Mucosa of descending colon (tissue), 3 donors: Measurements from ENCODE around the gene SMC5. TPM values are rescaled to one million over a fixed set of nuclear protein-coding genes. Genes with fewer than 3 reads are reported as not detected.

ENCODE experiments used
- ATAC-seq: fragments of 200-7000 bp; cut with Tn5 transposase; one replicate; pipeline ENCODE4 v1.9.1; 2020; ENCODE audit warnings: mild to moderate bottlenecking, moderate library complexity
- DNase-seq, 3 donors: peaks; one replicate each; pipeline ENCODE4 v3.0.0-alpha.2; 2020
- H3K36me3 ChIP-seq: fragments of 200-600 bp; one replicate; pipeline ENCODE4 v1.8.0; 2021; ENCODE audit warnings: low read depth, mild to moderate bottlenecking
- H3K4me1 ChIP-seq: fragments of 200-600 bp; one replicate; pipeline ENCODE4 v1.8.0; 2021; ENCODE audit warnings: low read depth, mild to moderate bottlenecking
- H3K4me3 ChIP-seq: fragments of 200-600 bp; one replicate; pipeline ENCODE4 v1.8.0; 2021; ENCODE audit warnings: mild to moderate bottlenecking
- H3K9me3 ChIP-seq: fragments of 200-600 bp; one replicate; pipeline ENCODE4 v1.8.0; 2021; ENCODE audit warnings: mild to moderate bottlenecking
- intact Hi-C, 2 donors: fragments of 100-400 bp; cut with DNase I in 1 of 2; cut with micrococcal nuclease in 1 of 2; formaldehyde crosslinking; loops; one replicate each; pipeline versions ENCODE4 v1.11.0 to v1.11.1; 2022; cut with DNase I, micrococcal nuclease
- total RNA-seq, 3 donors: library from RNA; stranded (reverse); fragmentation: NEBNext Ultra II Directional in 2 of 3; extraction: Animal tissue kit (Norgen Biotek cat#: 25700) in 2 of 3; gene quantifications; one replicate each; pipeline versions ENCODE4 v1.2.1 to v1.2.4, GENCODE V29; 2021 to 2023
- TF ChIP-seq, protein P1 (sequence below): fragments of 200-600 bp; IDR thresholded peaks from one replicate; pipeline ENCODE4 v1.8.0; 2022; ENCODE audit warnings: antibody characterized with exemption, mild to moderate bottlenecking
- donor health status: DM: no; HTN: no; CAD: no; lungs with moderate emphysema.
- donor health status: DM: no; HTN: no; CAD: no.
- donor health status: DM: no; HTN: yes; CAD: no.

SMC5 gene
- total RNA-seq, 3 donors from 2014 or later: 23.7 to 32.1 (median 31.7) TPM

DNA sequence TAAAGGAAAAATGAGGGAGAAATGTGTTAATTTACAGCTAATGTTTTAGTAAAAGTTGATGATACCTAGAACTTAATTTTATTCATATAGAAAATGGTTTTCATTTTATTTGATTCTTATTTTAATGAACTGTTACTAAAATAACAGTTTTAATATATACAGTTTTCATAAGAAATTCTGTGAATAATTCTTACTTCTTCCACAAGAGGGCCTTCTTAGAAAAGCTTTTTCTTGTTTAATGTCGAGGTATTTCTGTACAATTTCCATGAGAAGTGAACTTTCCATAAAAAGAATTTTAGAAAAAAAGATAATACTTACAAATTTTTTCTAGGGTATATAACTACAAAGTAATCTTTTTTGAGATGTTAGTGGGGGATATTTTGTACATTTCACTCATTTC lies 81.8 kb downstream of the SMC5 start:
- no peaks in the 10 kb centered on the region for H3K4me1 ChIP-seq
- no peaks in the 10 kb centered on the region for H3K36me3 ChIP-seq
- intact Hi-C loops: no loop called here
- TF ChIP-seq, protein P1, sequence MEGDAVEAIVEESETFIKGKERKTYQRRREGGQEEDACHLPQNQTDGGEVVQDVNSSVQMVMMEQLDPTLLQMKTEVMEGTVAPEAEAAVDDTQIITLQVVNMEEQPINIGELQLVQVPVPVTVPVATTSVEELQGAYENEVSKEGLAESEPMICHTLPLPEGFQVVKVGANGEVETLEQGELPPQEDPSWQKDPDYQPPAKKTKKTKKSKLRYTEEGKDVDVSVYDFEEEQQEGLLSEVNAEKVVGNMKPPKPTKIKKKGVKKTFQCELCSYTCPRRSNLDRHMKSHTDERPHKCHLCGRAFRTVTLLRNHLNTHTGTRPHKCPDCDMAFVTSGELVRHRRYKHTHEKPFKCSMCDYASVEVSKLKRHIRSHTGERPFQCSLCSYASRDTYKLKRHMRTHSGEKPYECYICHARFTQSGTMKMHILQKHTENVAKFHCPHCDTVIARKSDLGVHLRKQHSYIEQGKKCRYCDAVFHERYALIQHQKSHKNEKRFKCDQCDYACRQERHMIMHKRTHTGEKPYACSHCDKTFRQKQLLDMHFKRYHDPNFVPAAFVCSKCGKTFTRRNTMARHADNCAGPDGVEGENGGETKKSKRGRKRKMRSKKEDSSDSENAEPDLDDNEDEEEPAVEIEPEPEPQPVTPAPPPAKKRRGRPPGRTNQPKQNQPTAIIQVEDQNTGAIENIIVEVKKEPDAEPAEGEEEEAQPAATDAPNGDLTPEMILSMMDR: no peak
- H3K9me3 ChIP-seq: no peaks in the 10 kb centered on the region
- H3K4me3 ChIP-seq: no peak overlapping the region
- DNase-seq: no peak
- ATAC-seq: no peak

DNA sequence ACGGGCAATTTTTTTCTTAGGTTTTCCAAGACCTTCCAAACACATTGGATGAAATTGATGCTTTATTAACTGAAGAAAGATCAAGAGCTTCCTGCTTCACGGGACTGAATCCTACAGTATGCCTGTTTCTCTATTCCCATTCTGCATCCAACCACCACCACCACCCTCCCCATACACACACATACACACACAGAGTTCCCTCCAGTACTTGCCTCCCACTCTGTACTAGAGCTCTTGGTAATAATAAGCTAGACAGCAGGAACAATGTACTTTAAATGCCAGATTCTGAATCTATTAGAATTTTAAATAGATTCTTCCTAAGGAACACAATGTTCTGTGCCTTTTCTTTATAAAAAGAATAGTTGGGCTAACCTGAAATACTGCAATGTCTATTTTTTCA lies 88.3 kb downstream of the SMC5 start:
- no peaks in the 10 kb centered on the region for H3K4me1 ChIP-seq
- DNase-seq (no peak), ATAC-seq (no peak)
- intact Hi-C loops: no loop called here
- no peak overlapping the region for H3K4me3 ChIP-seq
- H3K36me3 ChIP-seq: no peaks in the 10 kb centered on the region
- no peaks in the 10 kb centered on the region for H3K9me3 ChIP-seq
- TF ChIP-seq, protein P1: no peak

DNA sequence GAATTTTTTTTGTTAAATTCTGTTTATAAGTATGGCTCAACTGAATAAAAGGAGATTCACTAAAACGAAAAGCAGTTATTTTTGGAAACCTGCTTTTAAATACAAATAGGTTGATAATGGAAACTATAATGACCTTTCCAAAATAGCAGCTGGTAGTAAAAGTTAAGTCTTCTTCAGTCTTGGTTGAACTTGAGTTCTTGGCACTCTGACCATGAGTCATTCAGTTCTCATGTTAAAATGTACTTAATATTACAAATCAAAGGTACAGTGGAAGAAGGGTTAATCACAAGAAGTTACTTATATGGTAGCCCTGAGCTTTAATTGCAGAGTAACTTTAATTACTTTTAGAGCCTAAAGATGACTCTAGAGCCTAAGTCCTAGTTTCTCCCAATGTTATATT lies 93.6 kb downstream of the SMC5 start:
- Histone ChIP-seq H3K4me3 (no peak overlapping the region), H3K9me3 (no peaks in the 10 kb centered on the region), H3K36me3 (no peaks in the 10 kb centered on the region), H3K4me1 (no peaks in the 10 kb centered on the region)
- ATAC-seq (no peak), DNase-seq (no peak)
- TF ChIP-seq, protein P1: no peak
- intact Hi-C loops: loop anchor here (5.0 to 10.0 kb wide), 2 partner anchors 132 to 250 kb away; no protein-coding TSS in a partner anchor

DNA sequence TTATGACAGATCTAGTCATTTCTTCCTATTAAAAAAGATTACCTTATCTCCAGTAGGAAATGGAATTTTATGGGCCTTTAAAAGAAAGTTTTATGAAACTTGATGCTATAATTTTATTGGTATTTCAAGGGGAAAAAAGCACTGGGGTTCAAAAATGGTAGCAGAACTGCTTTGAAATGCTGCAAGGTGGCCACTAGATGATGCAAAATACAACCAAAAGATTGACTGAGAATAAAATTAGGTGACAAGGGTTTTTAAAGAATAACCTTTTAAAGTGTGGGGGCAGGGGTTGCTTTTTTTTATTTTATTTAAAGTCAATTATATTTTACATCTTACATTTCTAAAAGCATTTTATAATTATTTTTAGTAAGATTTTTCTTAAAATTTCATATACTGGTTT lies 94.0 kb downstream of the SMC5 start:
- TF ChIP-seq, protein P1: peak; percentile 39
- Histone ChIP-seq H3K4me1 (no peaks in the 10 kb centered on the region), H3K9me3 (no peaks in the 10 kb centered on the region), H3K4me3 (no peak overlapping the region), H3K36me3 (no peaks in the 10 kb centered on the region)
- no peak for DNase-seq
- no peak for ATAC-seq
- intact Hi-C loops: loop anchor here (5.0 to 10.0 kb wide), 2 partner anchors 132 to 249 kb away; no protein-coding TSS in a partner anchor

DNA sequence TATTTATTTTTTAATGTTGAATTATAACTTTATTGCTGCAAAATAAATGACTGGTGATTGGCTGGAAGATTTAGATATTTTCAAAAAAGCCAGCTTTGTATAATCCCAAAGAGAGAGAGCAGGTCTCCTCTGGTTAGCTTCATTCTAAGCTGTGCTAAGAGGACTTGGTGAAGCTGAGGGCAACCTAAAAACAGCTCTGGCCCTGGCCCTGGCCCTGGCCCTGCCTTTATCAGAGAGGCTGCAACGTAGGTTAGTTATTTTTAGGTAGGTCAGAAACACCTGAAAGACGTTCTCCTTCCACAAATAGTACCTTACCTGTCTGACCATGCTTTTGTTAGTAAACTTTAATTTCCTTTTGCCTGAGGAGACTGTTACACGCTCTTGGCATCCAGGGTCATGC lies 97.0 kb downstream of the SMC5 start:
- Histone ChIP-seq H3K9me3 (no peaks in the 10 kb centered on the region), H3K4me1 (no peaks in the 10 kb centered on the region), H3K4me3 (no peak overlapping the region), H3K36me3 (no peaks in the 10 kb centered on the region)
- TF ChIP-seq, protein P1: no peak
- DNase-seq: no peak
- ATAC-seq: no peak
- intact Hi-C loops: loop anchor here in 1 of 2 donors (10.0 kb wide), 1 partner anchor 129 kb away; no protein-coding TSS in a partner anchor

- no peak for ATAC-seq
- Histone ChIP-seq H3K4me1 (no peaks in the 10 kb centered on the region), H3K9me3 (no peaks in the 10 kb centered on the region), H3K4me3 (no peak overlapping the region), H3K36me3 (no peaks in the 10 kb centered on the region)
- no peak for DNase-seq
- intact Hi-C loops: no loop called here
- TF ChIP-seq, protein P1: no peak
These were observed 104.2 kb downstream of the SMC5 start for GRCh38 chr9:70362952-70363351.
